Osteoblast (primary cell): ENCODE measurements around the gene DCLK1. TPM values are rescaled to one million over a fixed set of nuclear protein-coding genes. Genes with fewer than 3 reads are reported as not detected.

Experiments used
- DNase-seq: peaks from one replicate; pipeline ENCODE4 v3.0.0; 2011; ENCODE audit warnings: low spot score, mixed read lengths; ENCODE audit not compliant: insufficient read length; ENCODE audit errors: missing footprints
- H2AFZ ChIP-seq: 2 replicates; pipeline ENCODE4 v1.6.0; 2011; ENCODE audit warnings: mild to moderate bottlenecking, low read length
- H3K27ac ChIP-seq: 2 replicates; pipeline ENCODE4 v1.5.1; 2011; ENCODE audit warnings: mild to moderate bottlenecking, low read depth, low read length, moderate library complexity
- H3K27me3 ChIP-seq: 2 replicates; pipeline ENCODE4 v1.6.0; 2012; ENCODE audit warnings: mild to moderate bottlenecking, control low read depth, inconsistent platforms, low read length, moderate library complexity; ENCODE audit not compliant: insufficient read depth
- H3K36me3 ChIP-seq: 2 replicates; pipeline ENCODE4 v1.5.1; 2011; ENCODE audit warnings: mild to moderate bottlenecking, low read length, control low read depth, moderate library complexity; ENCODE audit not compliant: insufficient read depth
- H3K4me1 ChIP-seq: 2 replicates; pipeline ENCODE4 v1.5.1; 2011; ENCODE audit warnings: mild to moderate bottlenecking, low read length, control low read depth, moderate library complexity; ENCODE audit not compliant: insufficient read depth
- H3K4me2 ChIP-seq: 2 replicates; pipeline ENCODE4 v1.6.0; 2011; ENCODE audit warnings: mild to moderate bottlenecking, low read length; ENCODE audit not compliant: insufficient read depth
- H3K4me3 ChIP-seq: fragments of 200-600 bp; sonication (generic); 3 replicates; pipeline ENCODE4 v1.5.1; 2012; ENCODE audit warnings: mild to moderate bottlenecking, low read length, inconsistent platforms; ENCODE audit not compliant: insufficient read depth
- H3K79me2 ChIP-seq: 2 replicates; pipeline ENCODE4 v1.6.0; 2012; ENCODE audit warnings: mild to moderate bottlenecking, low read length, control low read depth, inconsistent platforms; ENCODE audit not compliant: insufficient read depth
- H3K9me3 ChIP-seq: 2 replicates; pipeline ENCODE4 v1.5.1; 2011; ENCODE audit warnings: low read depth, low read length, control low read depth
- H4K20me1 ChIP-seq: 2 replicates; pipeline ENCODE4 v1.6.0; 2012; ENCODE audit warnings: mild to moderate bottlenecking, low read length, control low read depth; ENCODE audit not compliant: insufficient read depth
- total RNA-seq: library from RNA; depleted of rRNA; stranded (reverse); fragments of >200 nt; gene quantifications from 2 replicates; pipeline ENCODE4 v1.2.3, GENCODE V29; 2012
- TF ChIP-seq, protein P1 (sequence below): IDR thresholded peaks from 2 replicates; pipeline ENCODE4 v1.5.1; 2011; ENCODE audit warnings: mild to moderate bottlenecking, low read depth, low read length, moderate library complexity; ENCODE audit errors: extremely low read depth

The DCLK1 gene
- total RNA-seq, 1 donor = 132 TPM

DNA sequence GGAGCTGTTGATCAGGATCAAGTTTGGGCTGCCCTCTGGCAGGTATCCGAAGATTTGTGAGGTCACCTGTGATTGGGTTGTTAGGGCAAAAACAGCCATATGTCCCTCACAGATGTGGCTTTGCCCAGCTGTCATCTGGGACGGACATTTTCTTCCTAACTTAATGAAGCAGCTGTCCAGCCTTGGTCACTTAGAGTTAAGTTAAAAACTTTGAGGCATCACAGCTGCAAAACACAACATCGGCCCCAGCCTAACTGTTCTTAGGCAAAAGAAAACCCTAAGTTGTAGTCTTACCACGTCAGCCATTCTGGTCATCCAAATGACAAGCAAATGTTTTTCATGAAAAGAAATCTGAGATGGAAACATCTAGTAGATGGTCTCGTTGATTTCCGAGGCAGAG is 318.4 kb downstream of the DCLK1 start:
- Histone ChIP-seq H3K4me1 (no peaks in the 10 kb centered on the region), H3K79me2 (no peaks in the 10 kb centered on the region), H3K4me2 (no peak overlapping the region), H3K9me3 (no peaks in the 10 kb centered on the region), H2AFZ (no peak overlapping the region), H3K36me3 (no peaks in the 10 kb centered on the region), H4K20me1 (no peaks in the 10 kb centered on the region), H3K27me3 (no peaks in the 10 kb centered on the region), H3K4me3 (no peak overlapping the region), H3K27ac (no peak overlapping the region)
- DNase-seq = no peak
- TF ChIP-seq, protein P1, sequence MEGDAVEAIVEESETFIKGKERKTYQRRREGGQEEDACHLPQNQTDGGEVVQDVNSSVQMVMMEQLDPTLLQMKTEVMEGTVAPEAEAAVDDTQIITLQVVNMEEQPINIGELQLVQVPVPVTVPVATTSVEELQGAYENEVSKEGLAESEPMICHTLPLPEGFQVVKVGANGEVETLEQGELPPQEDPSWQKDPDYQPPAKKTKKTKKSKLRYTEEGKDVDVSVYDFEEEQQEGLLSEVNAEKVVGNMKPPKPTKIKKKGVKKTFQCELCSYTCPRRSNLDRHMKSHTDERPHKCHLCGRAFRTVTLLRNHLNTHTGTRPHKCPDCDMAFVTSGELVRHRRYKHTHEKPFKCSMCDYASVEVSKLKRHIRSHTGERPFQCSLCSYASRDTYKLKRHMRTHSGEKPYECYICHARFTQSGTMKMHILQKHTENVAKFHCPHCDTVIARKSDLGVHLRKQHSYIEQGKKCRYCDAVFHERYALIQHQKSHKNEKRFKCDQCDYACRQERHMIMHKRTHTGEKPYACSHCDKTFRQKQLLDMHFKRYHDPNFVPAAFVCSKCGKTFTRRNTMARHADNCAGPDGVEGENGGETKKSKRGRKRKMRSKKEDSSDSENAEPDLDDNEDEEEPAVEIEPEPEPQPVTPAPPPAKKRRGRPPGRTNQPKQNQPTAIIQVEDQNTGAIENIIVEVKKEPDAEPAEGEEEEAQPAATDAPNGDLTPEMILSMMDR = no peak

DNA sequence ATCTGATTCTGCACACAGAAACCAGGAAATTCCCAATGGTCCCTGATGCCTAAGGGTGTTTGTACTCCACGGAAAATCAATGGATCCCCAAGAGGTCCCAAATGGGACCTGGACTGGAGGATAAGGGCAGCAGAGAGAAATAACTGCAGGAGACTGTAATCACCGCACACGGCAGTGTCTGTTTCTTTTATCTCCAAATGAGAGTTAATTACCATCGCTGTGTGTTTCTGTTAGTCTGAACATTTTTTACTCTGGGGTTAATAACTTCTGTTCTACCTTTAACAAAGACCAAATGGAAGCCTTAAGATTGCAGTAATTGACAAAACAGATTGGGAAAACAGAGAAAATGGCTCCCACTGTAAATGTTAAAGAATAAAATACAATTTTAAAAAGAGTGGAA is 320.9 kb downstream of the DCLK1 start:
- Histone ChIP-seq H3K27me3 (no peaks in the 10 kb centered on the region), H3K4me3 (no peak overlapping the region), H3K79me2 (no peaks in the 10 kb centered on the region), H3K9me3 (no peaks in the 10 kb centered on the region), H3K27ac (no peak overlapping the region), H3K4me1 (no peaks in the 10 kb centered on the region), H2AFZ (no peak overlapping the region), H3K4me2 (no peak overlapping the region), H3K36me3 (no peaks in the 10 kb centered on the region), H4K20me1 (no peaks in the 10 kb centered on the region)
- TF ChIP-seq, protein P1 = no peak
- DNase-seq = no peak

DNA sequence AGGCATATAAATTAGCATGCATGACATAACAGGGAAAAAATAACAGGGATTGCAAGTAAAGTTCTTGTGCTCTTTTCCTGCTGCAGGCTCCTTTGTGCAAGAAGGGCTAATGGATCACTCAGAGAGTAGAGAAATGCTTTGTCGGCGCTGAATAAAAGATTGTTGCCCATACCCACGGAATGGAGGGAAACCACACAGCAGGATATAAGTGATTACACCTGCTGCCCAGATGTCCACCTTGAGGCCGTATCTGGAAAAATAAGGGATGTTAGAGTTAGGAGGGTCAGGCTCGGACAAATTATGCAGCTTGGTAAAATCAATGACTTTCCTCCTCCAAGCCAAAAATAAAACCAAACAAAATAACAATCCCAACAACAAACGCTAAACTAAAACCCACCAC is 322.3 kb downstream of the DCLK1 start:
- Histone ChIP-seq H3K4me1 (peaks cover 5% of the 10 kb centered on the region), H3K9me3 (no peaks in the 10 kb centered on the region), H3K4me2 (no peak overlapping the region), H3K27ac (no peak overlapping the region), H4K20me1 (no peaks in the 10 kb centered on the region), H3K79me2 (no peaks in the 10 kb centered on the region), H3K27me3 (no peaks in the 10 kb centered on the region), H3K4me3 (no peak overlapping the region), H2AFZ (no peak overlapping the region), H3K36me3 (no peaks in the 10 kb centered on the region)
- TF ChIP-seq, protein P1 = no peak
- no peak for DNase-seq

DNA sequence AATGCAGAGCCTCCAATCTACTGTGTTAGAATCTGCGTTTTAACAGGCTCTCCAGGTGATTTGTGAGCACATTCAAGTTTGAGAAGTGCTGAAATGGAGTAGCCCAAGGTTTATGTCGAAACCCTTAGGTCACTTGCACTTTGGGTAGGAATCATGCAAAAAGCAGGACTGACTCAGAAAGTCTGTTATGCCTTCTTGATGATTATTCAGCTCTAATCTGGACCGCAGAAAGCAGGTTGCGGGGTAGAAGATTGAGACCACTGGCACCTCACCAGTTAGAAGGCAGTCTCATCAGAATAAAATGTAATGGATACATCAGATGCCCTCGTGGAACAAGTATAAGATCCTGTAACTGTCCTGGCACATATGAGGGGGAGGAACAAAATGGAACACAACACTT is 326.3 kb downstream of the DCLK1 start:
- Histone ChIP-seq H4K20me1 (no peaks in the 10 kb centered on the region), H3K4me2 (peak overlapping the region; percentile 23), H3K27me3 (no peaks in the 10 kb centered on the region), H3K27ac (no peak overlapping the region), H3K36me3 (no peaks in the 10 kb centered on the region), H3K4me3 (no peak overlapping the region), H3K9me3 (no peaks in the 10 kb centered on the region), H3K4me1 (peaks cover 5% of the 10 kb centered on the region), H2AFZ (no peak overlapping the region), H3K79me2 (no peaks in the 10 kb centered on the region)
- TF ChIP-seq, protein P1 = no peak
- DNase-seq = no peak
